HepG2 (cell line): Measurements from ENCODE around the gene HIPK3. TPM values are rescaled to one million over a fixed set of nuclear protein-coding genes. Genes with fewer than 3 reads are reported as not detected.

Experiments used
- ARID3A ChIP-seq: IDR thresholded peaks from 2 replicates; pipeline ENCODE4 v1.6.1; 2012; ENCODE audit warnings: low read depth, low read length, improper control_type of control experiment
- ARID4A ChIP-seq: sonication (generic); formaldehyde crosslinking; IDR thresholded peaks from 2 replicates; pipeline ENCODE4 v1.5.0; 2020; ENCODE audit warnings: mild to moderate bottlenecking, missing genetic modification reagents, borderline replicate concordance
- E2F5 ChIP-seq: sonication (generic); formaldehyde crosslinking; conservative IDR thresholded peaks from 2 replicates; pipeline ENCODE4 v1.4.0; 2020; ENCODE audit warnings: missing genetic modification reagents
- HNF4A ChIP-seq: sonication (generic); formaldehyde crosslinking; IDR thresholded peaks from 2 replicates; pipeline ENCODE4 v1.4.0; 2020; ENCODE audit warnings: missing genetic modification reagents
- IKZF4 ChIP-seq: sonication (generic); formaldehyde crosslinking; IDR thresholded peaks from 2 replicates; pipeline ENCODE4 v1.5.1; 2020; ENCODE audit warnings: borderline replicate concordance, mild to moderate bottlenecking, low read depth, missing genetic modification reagents; ENCODE audit errors: not compliant biosample characterization
- MNT ChIP-seq: fragments of 450-650 bp; IDR thresholded peaks from 2 replicates; pipeline ENCODE4 v1.6.1; 2016
- NFRKB ChIP-seq: fragments of 450-650 bp; IDR thresholded peaks from 2 replicates; pipeline ENCODE4 v1.6.1; 2017
- NRL ChIP-seq: sonication (generic); formaldehyde crosslinking; IDR thresholded peaks from 2 replicates; pipeline ENCODE4 v1.5.0; 2020; ENCODE audit warnings: missing genetic modification reagents, mild to moderate bottlenecking, moderate library complexity, borderline replicate concordance
- POLR2G ChIP-seq: fragments of 200-400 bp; formaldehyde crosslinking; IDR thresholded peaks from 2 replicates; pipeline ENCODE4 v1.6.1; 2018; ENCODE audit warnings: mild to moderate bottlenecking, low read depth, low read length, moderate library complexity
- PRPF4 ChIP-seq: fragments of 200-400 bp; formaldehyde crosslinking; IDR thresholded peaks from 2 replicates; pipeline ENCODE4 v1.6.1; 2016; ENCODE audit warnings: low read length, low read depth; ENCODE audit not compliant: poor library complexity, severe bottlenecking
- SIN3A ChIP-seq: IDR thresholded peaks from 2 replicates; pipeline ENCODE4 v1.6.1; 2011; ENCODE audit warnings: low read depth, mild to moderate bottlenecking, control low read depth, low read length, borderline replicate concordance
- ZBTB25 ChIP-seq: IDR thresholded peaks from 2 replicates; pipeline ENCODE4 v1.6.1; 2018; ENCODE audit warnings: missing genetic modification reagents
- ZBTB44 ChIP-seq: sonication (generic); formaldehyde crosslinking; IDR thresholded peaks from 2 replicates; pipeline ENCODE4 v1.4.0; 2020; ENCODE audit warnings: missing genetic modification reagents
- ZNF12 ChIP-seq: sonication (generic); formaldehyde crosslinking; IDR thresholded peaks from 2 replicates; pipeline ENCODE4 v1.5.0; 2020; ENCODE audit warnings: missing genetic modification reagents
- ZNF530 ChIP-seq: sonication (generic); formaldehyde crosslinking; IDR thresholded peaks from 2 replicates; pipeline ENCODE4 v1.5.0; 2020; ENCODE audit warnings: low read depth, mild to moderate bottlenecking, missing genetic modification reagents
- polyA plus RNA-seq, 8 experiments: library from polyadenylated mRNA; depleted of rRNA in 3 of 8; stranded (reverse) in 7 of 8; unstranded in 1 of 8; fragments of >200 nt; fragmentation: Illumina TruSeq in 4 of 8; extraction: Trizol in 4 of 8; gene quantifications; 2 replicates each; pipeline versions ENCODE4 v1.2.1 to v1.2.3, GENCODE V29; 2011 to 2016; ENCODE audit warnings: low read depth in 4 of 8, missing spikeins in 1 of 8, mixed read lengths in 1 of 8; ENCODE audit not compliant: insufficient read depth in 1 of 8
- total RNA-seq, 5 experiments: library from RNA; depleted of rRNA; stranded (reverse); fragments of >200 nt; fragmentation: Illumina TruSeq; extraction: Trizol; gene quantifications; 2 replicates each; pipeline ENCODE4 v1.2.3, GENCODE V29; 2016; ENCODE audit warnings: low read depth in 1 of 5

The HIPK3 gene
- total and polyA plus RNA-seq, 2 of the 13 experiments (the other 11 are each of a cell fraction or from before 2014, with no cell fraction given), result 20.5 to 44.3 TPM

- peak; percentile 61; the same call in 1 of the 2 replicates for TF ChIP-seq ARID4A (CRISPR knock-in tag)
- TF ChIP-seq IKZF4 (CRISPR knock-in tag), result peak; percentile 57
- TF ChIP-seq POLR2G, result peak; percentile 78
- no peak for TF ChIP-seq ZBTB25 (CRISPR knock-in tag)
- no peak for TF ChIP-seq ZNF530 (CRISPR knock-in tag)
- TF ChIP-seq SIN3A, result no peak
- no peak for TF ChIP-seq NRL (CRISPR knock-in tag)
- peak; percentile 50 for TF ChIP-seq MNT
- no peak for TF ChIP-seq ZNF12 (CRISPR knock-in tag)
- TF ChIP-seq PRPF4, result no peak
- TF ChIP-seq E2F5 (CRISPR knock-in tag), result 0 out of 2 replicates have a peak, but pooled peaks have one; percentile 39
- no peak for TF ChIP-seq NFRKB
- no peak for TF ChIP-seq ARID3A
- TF ChIP-seq HNF4A (CRISPR knock-in tag), result no peak
- TF ChIP-seq ZBTB44, result no peak
Measured at GRCh38 chr11:33257897-33258630, 883 bp downstream of the HIPK3 start (continued).
